ENCODE data around the gene SLC39A13. TPM values are rescaled to one million over a fixed set of nuclear protein-coding genes. Genes with fewer than 3 reads are reported as not detected.

The SLC39A13 gene
- total RNA-seq, 2 donors from 2014 or later: 97.7 to 163 TPM

DNA sequence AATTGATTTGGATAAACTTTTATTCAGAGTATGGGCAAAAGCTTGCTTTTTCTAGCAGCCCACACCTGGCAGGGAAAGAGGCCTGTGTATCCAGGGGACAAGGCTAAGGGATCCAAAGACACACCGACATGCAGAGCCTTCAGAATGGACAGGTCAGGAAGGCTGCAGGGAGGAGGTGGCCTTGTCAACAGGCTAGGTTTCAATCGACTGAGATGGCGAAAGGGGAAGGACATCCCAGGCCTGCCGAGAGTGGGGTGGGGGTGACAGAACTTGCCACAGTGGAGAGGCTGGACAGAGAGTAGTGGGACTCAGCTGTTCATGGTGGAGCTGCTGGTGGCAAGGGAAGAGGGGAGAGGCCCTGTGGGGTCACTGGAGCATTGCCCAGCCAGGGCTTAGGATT lies 5.3 kb upstream of the SLC39A13 start:
- no peaks in the 10 kb centered on the region for H3K27me3 ChIP-seq (replicated peaks; ENCODE audit: insufficient read depth)
- DNase-seq (ENCODE audit: low spot score): no peak

DNA sequence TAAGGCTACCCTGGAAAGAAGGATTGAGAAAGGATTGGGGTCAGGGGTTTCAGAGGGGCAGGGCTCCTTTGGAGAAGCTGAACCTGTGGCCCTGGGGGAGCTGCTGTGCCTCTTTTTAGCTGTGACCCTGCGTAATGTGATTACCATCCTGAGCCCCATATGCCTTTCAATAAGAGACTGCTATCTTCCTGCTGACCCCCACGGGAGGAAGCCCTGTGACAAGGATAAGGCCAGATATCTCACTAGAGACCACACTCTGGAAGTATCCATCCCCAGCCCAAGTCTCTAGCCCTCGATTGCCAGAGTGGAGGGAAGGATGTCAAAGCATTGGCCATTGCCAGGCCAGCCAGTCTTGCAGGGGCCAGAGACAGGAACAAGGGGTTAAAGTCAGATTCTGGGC lies 4.8 kb upstream of the SLC39A13 start:
- no peak for DNase-seq (ENCODE audit: low spot score)
- H3K27ac ChIP-seq: no peak overlapping the region
- H3K36me3 ChIP-seq: no peaks in the 10 kb centered on the region
- ATAC-seq (ENCODE audit: insufficient number of reproducible peaks, low FRiP score, low read depth): no peak
- no peak overlapping the region for H3K4me3 ChIP-seq
- TF ChIP-seq, protein P1, sequence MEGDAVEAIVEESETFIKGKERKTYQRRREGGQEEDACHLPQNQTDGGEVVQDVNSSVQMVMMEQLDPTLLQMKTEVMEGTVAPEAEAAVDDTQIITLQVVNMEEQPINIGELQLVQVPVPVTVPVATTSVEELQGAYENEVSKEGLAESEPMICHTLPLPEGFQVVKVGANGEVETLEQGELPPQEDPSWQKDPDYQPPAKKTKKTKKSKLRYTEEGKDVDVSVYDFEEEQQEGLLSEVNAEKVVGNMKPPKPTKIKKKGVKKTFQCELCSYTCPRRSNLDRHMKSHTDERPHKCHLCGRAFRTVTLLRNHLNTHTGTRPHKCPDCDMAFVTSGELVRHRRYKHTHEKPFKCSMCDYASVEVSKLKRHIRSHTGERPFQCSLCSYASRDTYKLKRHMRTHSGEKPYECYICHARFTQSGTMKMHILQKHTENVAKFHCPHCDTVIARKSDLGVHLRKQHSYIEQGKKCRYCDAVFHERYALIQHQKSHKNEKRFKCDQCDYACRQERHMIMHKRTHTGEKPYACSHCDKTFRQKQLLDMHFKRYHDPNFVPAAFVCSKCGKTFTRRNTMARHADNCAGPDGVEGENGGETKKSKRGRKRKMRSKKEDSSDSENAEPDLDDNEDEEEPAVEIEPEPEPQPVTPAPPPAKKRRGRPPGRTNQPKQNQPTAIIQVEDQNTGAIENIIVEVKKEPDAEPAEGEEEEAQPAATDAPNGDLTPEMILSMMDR (IDR thresholded peaks at IDR 0.05): no peak
- no peaks in the 10 kb centered on the region for H3K27me3 ChIP-seq (replicated peaks; ENCODE audit: insufficient read depth)
- H3K9me3 ChIP-seq: no peaks in the 10 kb centered on the region
- H3K4me1 ChIP-seq (ENCODE audit: control insufficient read depth in 1 of 2, low read depth in 2 of 2): peaks cover 23 to 28% of the 10 kb centered on the region in 2 donors

More for the DNA sequence above, 5.3 kb upstream of the SLC39A13 start:
- H3K4me3 ChIP-seq: no peak overlapping the region
- peaks cover 23 to 28% of the 10 kb centered on the region in 2 donors for H3K4me1 ChIP-seq (ENCODE audit: control insufficient read depth in 1 of 2, low read depth in 2 of 2)
- no peak overlapping the region for H3K27ac ChIP-seq
- no peak for ATAC-seq (ENCODE audit: insufficient number of reproducible peaks, low FRiP score, low read depth)
- TF ChIP-seq, protein P1 (IDR thresholded peaks at IDR 0.05): no peak
- no peaks in the 10 kb centered on the region for H3K9me3 ChIP-seq
- no peaks in the 10 kb centered on the region for H3K36me3 ChIP-seq

DNA sequence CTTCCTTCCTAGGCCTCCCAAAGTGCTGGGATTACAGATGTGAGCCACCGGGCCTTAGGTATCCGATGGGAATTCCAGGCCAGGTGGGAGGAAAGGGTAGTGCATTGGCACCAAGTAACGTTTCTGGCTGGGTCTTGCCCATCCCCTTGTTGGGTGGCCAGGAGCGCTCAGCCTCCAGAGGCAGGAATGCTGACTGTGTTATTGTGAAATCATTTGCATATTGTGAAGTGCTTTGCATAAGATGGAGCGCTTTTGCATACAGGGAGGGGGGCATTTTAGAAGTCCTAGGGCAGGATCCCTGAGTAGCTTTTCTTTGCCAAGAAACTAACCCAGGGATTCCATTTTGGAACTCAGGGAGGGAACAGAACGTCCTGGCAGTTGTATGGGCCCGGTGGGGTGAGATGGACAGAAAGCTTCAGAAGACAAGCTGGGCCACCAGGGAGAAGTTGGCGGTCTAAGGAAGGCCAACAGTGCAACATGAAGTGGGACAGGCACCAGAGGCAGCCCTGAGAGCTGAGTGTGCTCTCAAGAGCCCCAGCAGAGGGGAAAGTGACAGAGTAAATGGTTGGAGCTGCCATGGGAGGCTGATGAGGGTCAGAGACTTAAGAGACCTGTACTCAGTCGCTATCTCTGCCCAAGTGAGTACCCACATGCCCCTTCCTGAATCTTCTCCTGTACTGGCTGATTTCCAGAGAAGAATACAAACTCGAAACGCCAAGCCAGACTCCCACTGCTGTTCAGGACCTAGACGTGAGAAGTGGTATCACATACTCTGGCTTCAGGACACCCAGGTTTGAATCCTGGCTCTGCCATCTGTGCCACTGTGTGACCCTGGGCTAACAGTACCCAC lies 1.3 kb upstream of the SLC39A13 start:
- peak overlapping the region; percentile 91 to 95 for H3K27ac ChIP-seq
- peaks cover 25 to 38% of the 10 kb centered on the region in 2 donors for H3K4me1 ChIP-seq (ENCODE audit: control insufficient read depth in 1 of 2, low read depth in 2 of 2)
- no peak for ATAC-seq (ENCODE audit: insufficient number of reproducible peaks, low FRiP score, low read depth)
- H3K4me3 ChIP-seq: peak overlapping the region; percentile 80
- TF ChIP-seq, protein P1 (IDR thresholded peaks at IDR 0.05): peak; percentile 5
- H3K9me3 ChIP-seq: no peaks in the 10 kb centered on the region
- DNase-seq (ENCODE audit: low spot score): no peak
- peaks cover 8% of the 10 kb centered on the region for H3K36me3 ChIP-seq
- no peaks in the 10 kb centered on the region for H3K27me3 ChIP-seq (replicated peaks; ENCODE audit: insufficient read depth)

DNA sequence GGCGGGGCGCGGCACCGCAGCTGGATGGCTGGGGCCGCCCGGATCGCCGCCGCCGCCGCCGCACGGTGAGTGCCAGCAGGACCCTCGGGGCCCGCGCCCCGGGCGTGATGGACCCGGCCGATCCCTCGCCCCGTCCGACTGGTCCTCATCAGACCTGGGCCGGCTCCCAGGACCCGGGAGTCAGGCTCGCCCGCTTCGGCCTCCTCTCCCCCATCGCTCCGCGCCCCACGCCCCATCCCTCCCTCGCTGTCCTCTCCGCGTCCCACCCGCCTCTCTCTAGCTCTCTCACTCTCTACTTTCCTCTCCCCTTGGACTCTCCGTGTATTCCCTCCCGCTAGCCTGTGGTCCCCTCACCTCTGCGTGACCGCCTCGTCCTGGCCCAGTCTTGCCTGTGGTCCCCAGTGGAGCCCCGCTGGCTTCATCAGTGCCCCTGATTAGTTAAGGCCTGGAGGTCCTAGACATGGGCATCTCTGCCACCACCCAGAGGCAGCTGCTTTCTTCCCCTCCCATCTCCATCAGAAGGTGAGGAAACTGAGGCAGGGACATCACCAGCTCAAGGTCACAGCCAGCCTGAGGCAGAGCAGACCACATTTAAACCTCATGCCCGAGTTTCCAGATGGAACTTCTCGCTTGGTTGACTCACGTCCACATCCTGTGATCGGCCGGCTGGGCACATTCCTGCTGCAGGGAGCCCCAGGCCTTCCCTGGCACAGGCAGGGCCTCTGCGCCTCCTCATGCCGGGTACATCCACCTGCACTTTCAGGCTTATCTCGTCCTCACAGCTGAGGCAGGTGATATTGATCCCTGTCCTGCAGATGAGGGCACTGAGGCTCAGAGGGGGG lies 429 bp downstream of the SLC39A13 start:
- TF ChIP-seq, protein P1 (IDR thresholded peaks at IDR 0.05): no peak
- no peak for DNase-seq (ENCODE audit: low spot score)
- Histone ChIP-seq H3K4me3 (peak overlapping the region; percentile 80), H3K36me3 (peaks cover 16% of the 10 kb centered on the region), H3K27me3 (replicated peaks; ENCODE audit: insufficient read depth) (no peaks in the 10 kb centered on the region), H3K27ac (peak overlapping the region; percentile 91 to 96), H3K9me3 (no peaks in the 10 kb centered on the region), H3K4me1 (ENCODE audit: control insufficient read depth in 1 of 2, low read depth in 2 of 2) (peaks cover 25 to 44% of the 10 kb centered on the region in 2 donors)
- ATAC-seq (ENCODE audit: insufficient number of reproducible peaks, low FRiP score, low read depth): peak; percentile 4

All from thoracic aorta (tissue), 2 donors.